MM.1S (cell line): ENCODE measurements around the gene MYOCOS.

ENCODE experiments used
- DNase-seq: peaks from one replicate; pipeline ENCODE4 v3.0.0-alpha.2; 2015
- H2AFZ ChIP-seq: fragments of 300-600 bp; sonication (generic); 2 replicates; pipeline ENCODE4 v1.6.0; 2016; ENCODE audit warnings: antibody characterized with exemption, low read length
- H3F3A ChIP-seq: fragments of 300-600 bp; sonication (generic); 2 replicates; pipeline ENCODE4 v1.6.1; 2016; ENCODE audit warnings: mild to moderate bottlenecking, antibody characterized with exemption, low read length, moderate library complexity, mixed read lengths; ENCODE audit not compliant: insufficient read depth
- H3K27ac ChIP-seq: fragments of 300-600 bp; sonication (generic); 2 replicates; pipeline ENCODE4 v1.5.1; 2016; ENCODE audit warnings: mild to moderate bottlenecking, low read length
- H3K27me3 ChIP-seq: fragments of 300-600 bp; sonication (generic); replicated peaks from 2 replicates; pipeline ENCODE4 v1.6.0; 2016; ENCODE audit warnings: low read length; ENCODE audit not compliant: insufficient read depth
- H3K36me3 ChIP-seq: fragments of 300-600 bp; sonication (generic); replicated peaks from 2 replicates; pipeline ENCODE4 v1.6.1; 2016; ENCODE audit warnings: mild to moderate bottlenecking, low read length, mixed read lengths; ENCODE audit not compliant: insufficient read depth
- H3K4me1 ChIP-seq: fragments of 300-600 bp; sonication (generic); 2 replicates; pipeline ENCODE4 v1.6.1; 2016; ENCODE audit warnings: low read length, mixed read lengths
- H3K4me2 ChIP-seq: fragments of 300-600 bp; sonication (generic); 2 replicates; pipeline ENCODE4 v1.6.0; 2016; ENCODE audit warnings: low read depth, low read length
- H3K4me3 ChIP-seq: fragments of 300-600 bp; sonication (generic); 2 replicates; pipeline ENCODE4 v1.5.1; 2016; ENCODE audit warnings: low read length, mixed read lengths
- H3K79me2 ChIP-seq: fragments of 300-600 bp; sonication (generic); 2 replicates; pipeline ENCODE4 v1.6.1; 2016; ENCODE audit warnings: mixed run types, low read length, mixed read lengths
- H3K9ac ChIP-seq: fragments of 300-600 bp; sonication (generic); 2 replicates; pipeline ENCODE4 v1.6.1; 2016; ENCODE audit warnings: low read length, mixed read lengths
- H3K9me2 ChIP-seq: fragments of 300-600 bp; sonication (generic); replicated peaks from 2 replicates; pipeline ENCODE4 v1.6.1; 2016; ENCODE audit warnings: mild to moderate bottlenecking, low read length, mixed read lengths; ENCODE audit not compliant: insufficient read depth
- H3K9me3 ChIP-seq: fragments of 300-600 bp; sonication (generic); replicated peaks from 2 replicates; pipeline ENCODE4 v1.6.1; 2016; ENCODE audit warnings: mild to moderate bottlenecking, low read length, mixed read lengths; ENCODE audit not compliant: insufficient read depth
- H4K20me1 ChIP-seq: fragments of 300-600 bp; sonication (generic); 2 replicates; pipeline ENCODE4 v1.6.1; 2016; ENCODE audit warnings: mild to moderate bottlenecking, low read length, moderate library complexity, mixed read lengths; ENCODE audit not compliant: insufficient read depth
- EZH2 ChIP-seq: fragments of 300-600 bp; sonication (generic); optimal IDR thresholded peaks from 2 replicates; pipeline ENCODE3; 2017; ENCODE audit warnings: low read depth, mild to moderate bottlenecking, antibody characterized with exemption, low read length, mixed read lengths
- EZH2phosphoT487 ChIP-seq: fragments of 300-600 bp; sonication (generic); IDR thresholded peaks from 2 replicates; pipeline ENCODE4 v1.6.1; 2018; ENCODE audit warnings: antibody characterized with exemption, low read length
- TF ChIP-seq, protein P1 (sequence below): fragments of 300-600 bp; sonication (generic); IDR thresholded peaks from 2 replicates; pipeline ENCODE4 v1.5.1; 2016; ENCODE audit warnings: antibody characterized with exemption, low read length, mixed read lengths

Gene MYOCOS

DNA sequence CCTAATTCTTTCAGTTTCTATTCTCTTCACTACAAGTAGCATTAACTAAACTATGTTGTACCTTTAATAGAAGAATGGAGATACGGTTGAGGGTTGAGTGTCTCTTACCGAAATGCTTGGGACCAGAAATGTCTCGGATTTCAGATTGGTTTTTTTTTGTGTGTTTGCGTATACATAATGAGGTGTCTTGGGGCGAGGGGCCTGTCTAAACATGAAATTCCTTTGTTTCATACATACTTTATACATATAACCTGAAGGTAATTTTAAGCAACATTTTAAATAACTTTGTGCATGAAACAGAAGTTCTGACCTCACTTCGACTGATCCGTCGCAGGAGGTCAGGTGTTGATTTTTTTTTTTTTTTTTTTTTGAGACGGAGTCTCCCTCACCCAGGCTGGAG is 36.3 kb upstream of the MYOCOS start:
- peaks cover 54% of the 10 kb centered on the region for H3K36me3 ChIP-seq

DNA sequence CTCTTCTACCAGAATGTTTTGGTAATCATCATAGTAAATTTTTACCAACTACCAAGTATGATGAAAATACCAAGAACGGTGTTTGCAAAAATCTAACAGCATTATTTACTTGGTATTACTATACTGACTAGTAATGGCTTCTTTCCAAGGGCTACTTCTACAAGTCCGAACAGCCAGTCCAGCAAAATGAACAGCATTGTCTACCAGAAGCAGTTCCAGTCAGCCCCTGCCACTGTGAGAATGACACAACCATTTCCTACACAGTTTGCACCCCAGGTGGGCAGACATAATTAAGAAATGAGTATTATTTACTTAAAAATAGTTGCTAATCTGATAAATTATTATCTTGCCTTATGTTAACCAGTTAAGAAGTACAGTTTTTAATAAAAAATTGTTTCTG is 33.8 kb upstream of the MYOCOS start:
- no peak for DNase-seq
- Histone ChIP-seq H3K4me2 (no peak overlapping the region), H3K9me2 (no peaks in the 10 kb centered on the region), H3K79me2 (no peaks in the 10 kb centered on the region), H3K4me3 (no peak overlapping the region), H4K20me1 (no peaks in the 10 kb centered on the region), H3K4me1 (no peaks in the 10 kb centered on the region), H3K27ac (no peak overlapping the region), H2AFZ (no peak overlapping the region), H3K9ac (no peak overlapping the region), H3F3A (no peaks in the 10 kb centered on the region; the same call in 1 of the 2 replicates), H3K27me3 (no peaks in the 10 kb centered on the region), H3K9me3 (no peaks in the 10 kb centered on the region), H3K36me3 (peaks cover 46% of the 10 kb centered on the region)
- TF ChIP-seq EZH2phosphoT487 = no peak
- TF ChIP-seq, protein P1, sequence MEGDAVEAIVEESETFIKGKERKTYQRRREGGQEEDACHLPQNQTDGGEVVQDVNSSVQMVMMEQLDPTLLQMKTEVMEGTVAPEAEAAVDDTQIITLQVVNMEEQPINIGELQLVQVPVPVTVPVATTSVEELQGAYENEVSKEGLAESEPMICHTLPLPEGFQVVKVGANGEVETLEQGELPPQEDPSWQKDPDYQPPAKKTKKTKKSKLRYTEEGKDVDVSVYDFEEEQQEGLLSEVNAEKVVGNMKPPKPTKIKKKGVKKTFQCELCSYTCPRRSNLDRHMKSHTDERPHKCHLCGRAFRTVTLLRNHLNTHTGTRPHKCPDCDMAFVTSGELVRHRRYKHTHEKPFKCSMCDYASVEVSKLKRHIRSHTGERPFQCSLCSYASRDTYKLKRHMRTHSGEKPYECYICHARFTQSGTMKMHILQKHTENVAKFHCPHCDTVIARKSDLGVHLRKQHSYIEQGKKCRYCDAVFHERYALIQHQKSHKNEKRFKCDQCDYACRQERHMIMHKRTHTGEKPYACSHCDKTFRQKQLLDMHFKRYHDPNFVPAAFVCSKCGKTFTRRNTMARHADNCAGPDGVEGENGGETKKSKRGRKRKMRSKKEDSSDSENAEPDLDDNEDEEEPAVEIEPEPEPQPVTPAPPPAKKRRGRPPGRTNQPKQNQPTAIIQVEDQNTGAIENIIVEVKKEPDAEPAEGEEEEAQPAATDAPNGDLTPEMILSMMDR = no peak
- no peak for TF ChIP-seq EZH2

More for the DNA sequence above, 36.3 kb upstream of the MYOCOS start:
- H2AFZ ChIP-seq = no peak overlapping the region
- no peaks in the 10 kb centered on the region; the same call in 1 of the 2 replicates for H3F3A ChIP-seq
- H3K4me3 ChIP-seq = no peak overlapping the region
- no peaks in the 10 kb centered on the region for H3K9me3 ChIP-seq
- TF ChIP-seq EZH2phosphoT487 (no peak), EZH2 (no peak)
- TF ChIP-seq, protein P1 = no peak
- no peak overlapping the region for H3K9ac ChIP-seq
- no peak for DNase-seq
- H3K4me1 ChIP-seq = no peaks in the 10 kb centered on the region
- no peaks in the 10 kb centered on the region for H4K20me1 ChIP-seq
- 0 out of 2 replicates have a peak, but pooled peaks cover 3% of the 10 kb centered on the region for H3K79me2 ChIP-seq
- H3K27me3 ChIP-seq = no peaks in the 10 kb centered on the region
- no peaks in the 10 kb centered on the region for H3K9me2 ChIP-seq
- no peak overlapping the region for H3K27ac ChIP-seq
- H3K4me2 ChIP-seq = no peak overlapping the region

DNA sequence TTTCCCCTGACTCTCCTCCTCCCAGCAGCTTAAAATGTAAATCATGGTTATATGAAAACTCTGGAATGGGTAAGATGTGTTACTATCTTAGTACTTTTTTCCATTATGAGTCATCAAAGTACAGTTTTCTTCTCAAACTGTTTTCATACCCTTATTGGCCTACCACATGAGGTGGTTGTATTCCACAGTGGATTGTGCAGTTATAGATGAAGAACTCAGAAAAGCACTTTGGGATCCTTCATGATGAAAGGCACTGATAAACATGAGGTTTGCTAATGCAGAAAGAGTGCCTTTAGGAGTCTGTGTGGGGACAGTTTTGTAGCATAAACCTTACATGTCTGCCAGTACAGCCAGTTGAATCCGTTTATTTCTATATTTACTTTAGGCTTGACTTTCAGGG is 32.0 kb upstream of the MYOCOS start:
- H3K36me3 ChIP-seq = peaks cover 41% of the 10 kb centered on the region; the same call in 1 of the 2 replicates
- no peaks in the 10 kb centered on the region for H3K4me1 ChIP-seq
- no peak overlapping the region for H3K9ac ChIP-seq
- no peak overlapping the region for H3K4me2 ChIP-seq
- TF ChIP-seq EZH2 (no peak), EZH2phosphoT487 (no peak)
- TF ChIP-seq, protein P1 = no peak
- no peaks in the 10 kb centered on the region for H3K27me3 ChIP-seq
- H3K9me2 ChIP-seq = no peaks in the 10 kb centered on the region
- no peaks in the 10 kb centered on the region for H3K79me2 ChIP-seq
- H4K20me1 ChIP-seq = no peaks in the 10 kb centered on the region
- no peak overlapping the region for H3K27ac ChIP-seq
- no peak overlapping the region for H3K4me3 ChIP-seq
- no peaks in the 10 kb centered on the region for H3K9me3 ChIP-seq
- DNase-seq = no peak
- H2AFZ ChIP-seq = no peak overlapping the region
- no peaks in the 10 kb centered on the region for H3F3A ChIP-seq
